Mucosa of rectum (tissue), 2 donors: ENCODE data around the gene LRRD1.
"Not testable (repeated sequence)": the region's sequence is repeated elsewhere in the genome, so short reads cannot be mapped to it uniquely, and the experiment has no call there.

ENCODE experiments used
- H3K27ac ChIP-seq, 2 donors: one replicate each; pipeline ENCODE4 v1.7.0; 2013; ENCODE audit warnings: inconsistent platforms in 2 of 2, low read depth in 2 of 2, low read length in 2 of 2
- H3K27me3 ChIP-seq, 2 donors: one replicate each; pipeline ENCODE4 v1.7.0; 2013; ENCODE audit warnings: low read length in 2 of 2; ENCODE audit not compliant: control insufficient read depth in 2 of 2, insufficient read depth in 2 of 2
- H3K36me3 ChIP-seq, 2 donors: one replicate each; pipeline ENCODE4 v1.7.0; 2013; ENCODE audit warnings: low read length in 2 of 2; ENCODE audit not compliant: control insufficient read depth in 2 of 2, insufficient read depth in 2 of 2
- H3K4me1 ChIP-seq, 2 donors: one replicate each; pipeline ENCODE4 v1.7.0; 2013; ENCODE audit warnings: low read length in 2 of 2, mild to moderate bottlenecking in 1 of 2; ENCODE audit not compliant: control insufficient read depth in 2 of 2, insufficient read depth in 2 of 2
- H3K4me3 ChIP-seq, 2 donors: one replicate each; pipeline ENCODE4 v1.7.0; 2013; ENCODE audit warnings: low read length in 2 of 2
- H3K9ac ChIP-seq, 2 donors: one replicate each; pipeline ENCODE4 v1.7.0; 2013; ENCODE audit warnings: low read length in 2 of 2, low read depth in 1 of 2, mild to moderate bottlenecking in 1 of 2
- H3K9me3 ChIP-seq, 2 donors: one replicate each; pipeline ENCODE4 v1.7.0; 2013; ENCODE audit warnings: low read length in 2 of 2; ENCODE audit not compliant: control insufficient read depth in 2 of 2
- donor health status: healthy.
- donor health status: Normal muscosa, but diverticular disease.

LRRD1 gene

DNA sequence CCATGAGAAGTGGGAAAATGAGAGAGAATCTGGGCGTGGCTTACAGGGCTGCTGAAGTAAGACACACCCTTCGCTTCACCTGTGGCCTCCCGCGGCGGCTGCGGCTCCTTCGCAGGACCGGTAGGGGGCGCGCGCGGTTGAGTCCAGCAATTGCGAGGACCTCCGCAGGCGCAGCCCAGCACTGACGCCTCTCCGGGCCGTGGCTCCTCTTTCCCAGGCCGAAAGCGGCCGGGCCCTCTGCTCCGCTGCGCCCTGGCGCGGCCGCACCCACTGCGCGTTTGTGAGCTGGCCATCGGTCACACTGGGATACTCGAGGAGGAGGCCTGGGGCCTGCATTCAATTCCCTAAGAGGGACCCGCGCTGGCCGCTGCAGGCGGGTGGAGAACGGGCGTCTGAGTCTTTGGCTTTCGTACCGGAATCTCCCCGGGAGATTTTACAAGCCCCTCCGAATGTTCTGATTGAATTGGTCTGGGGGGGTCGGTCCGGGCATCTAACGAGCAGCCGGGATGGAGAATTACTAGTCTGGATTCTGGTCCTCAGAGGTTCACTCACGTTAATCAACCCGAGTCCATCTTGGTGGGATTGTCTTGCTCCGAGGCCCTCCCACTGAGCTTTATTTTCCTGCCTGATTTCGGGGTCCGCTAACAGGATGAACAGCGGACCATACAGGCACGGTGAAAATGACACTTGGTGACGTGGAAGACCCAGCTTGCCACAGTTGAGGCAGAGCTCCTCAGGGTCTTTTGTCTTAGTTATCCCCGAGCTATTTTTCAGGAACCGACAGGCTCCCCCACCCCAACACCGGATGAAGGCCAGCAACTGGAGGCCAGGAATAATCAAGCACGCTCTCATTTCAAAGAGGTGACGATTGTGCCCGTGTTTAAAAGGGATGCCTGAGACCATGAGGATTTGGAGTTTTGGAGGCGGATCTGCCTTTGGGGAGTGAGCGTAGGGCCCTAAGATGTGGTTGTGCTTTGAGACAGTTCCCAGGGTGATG, at the start of gene LRRD1:
Gene LRRD1 (minus strand): TSS at position 215 of the 997 bp plus-strand sequence. CDS start 13,940 bp downstream, outside the sequence.
- peaks cover 0 to 5% of the 10 kb centered on the region in 2 donors for H3K4me1 ChIP-seq
- no peaks in the 10 kb centered on the region for H3K9me3 ChIP-seq
- peak within 1 kb of the TSS; percentile 41 to 60 for H3K9ac ChIP-seq
- H3K4me3 ChIP-seq = peak within 1 kb of the TSS; percentile 59 to 69
- no peaks in the 10 kb centered on the region for H3K36me3 ChIP-seq
- H3K27ac ChIP-seq = peak within 1 kb of the TSS in 1 of 2 donors; percentile 32
- H3K27me3 ChIP-seq = no peaks in the 10 kb centered on the region

DNA sequence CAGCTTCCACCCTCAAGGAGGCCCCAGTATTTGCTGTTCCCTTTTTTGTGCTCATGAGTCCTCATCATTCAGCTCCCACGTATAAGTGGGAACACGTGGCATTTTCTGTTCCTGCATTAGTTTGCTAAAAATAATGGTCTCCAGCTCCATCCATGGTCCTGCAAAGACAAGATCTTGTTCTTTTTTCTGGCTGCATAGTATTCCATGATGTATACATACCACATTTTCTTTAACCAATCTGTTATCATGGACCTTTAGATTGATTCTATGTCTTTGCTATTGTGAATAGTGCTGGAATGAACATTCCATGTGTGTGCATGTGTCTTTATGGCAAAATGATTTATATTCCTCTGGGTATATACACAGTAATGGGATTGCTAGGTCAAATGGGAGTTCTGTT, 49.8 kb upstream of the LRRD1 start:
- Histone ChIP-seq H3K36me3 (peaks cover 25 to 38% of the 10 kb centered on the region in 2 donors), H3K4me3 (no peak overlapping the region), H3K4me1 (no peaks in the 10 kb centered on the region), H3K9ac (no peak overlapping the region), H3K27ac (no peak overlapping the region), H3K9me3 (no peaks in the 10 kb centered on the region), H3K27me3 (no peaks in the 10 kb centered on the region)

DNA sequence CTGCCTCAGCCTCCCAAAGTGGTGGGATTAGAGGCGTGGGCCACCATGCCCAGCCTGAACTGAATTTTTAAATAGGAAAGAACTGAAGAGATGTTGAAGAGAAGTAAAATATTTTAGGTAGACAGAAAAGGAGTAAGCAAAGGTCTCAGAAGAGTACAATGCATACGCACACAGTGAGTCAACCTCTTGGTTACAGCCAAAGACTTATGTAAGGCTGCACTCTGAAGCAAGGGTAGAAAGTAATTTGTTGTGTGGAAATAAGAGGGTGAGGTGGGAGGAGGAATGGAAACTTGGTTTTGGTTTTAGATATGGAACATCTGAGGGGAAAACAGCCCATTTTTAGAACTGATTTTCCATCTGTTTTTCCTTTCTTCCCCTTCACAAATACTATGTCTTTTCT, 49.2 kb upstream of the LRRD1 start:
- Histone ChIP-seq H3K27me3 (no peaks in the 10 kb centered on the region), H3K9ac (no peak overlapping the region), H3K27ac (no peak overlapping the region), H3K4me1 (no peaks in the 10 kb centered on the region), H3K9me3 (no peaks in the 10 kb centered on the region), H3K36me3 (peaks cover 27 to 40% of the 10 kb centered on the region in 2 donors), H3K4me3 (no peak overlapping the region)

DNA sequence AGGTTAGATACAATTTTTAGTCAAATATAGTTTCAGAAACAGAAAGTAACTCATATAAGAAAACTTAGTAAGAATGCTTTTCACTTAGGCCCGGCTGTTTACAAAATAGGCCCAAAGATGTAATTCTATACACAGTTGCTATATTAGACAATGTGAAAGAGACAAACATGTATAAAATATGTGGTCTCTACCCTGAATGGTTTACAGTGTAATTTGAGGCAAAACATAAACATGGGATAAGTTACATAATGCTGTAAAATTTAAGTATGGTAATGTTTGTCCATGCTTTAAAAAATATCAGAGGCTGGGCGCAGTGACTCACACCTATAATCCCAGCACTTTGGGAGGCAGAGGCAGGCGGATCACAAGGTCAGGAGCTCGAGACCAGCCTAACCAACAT, 48.0 kb upstream of the LRRD1 start:
- H3K4me3 ChIP-seq = no peak overlapping the region
- peaks cover 28 to 43% of the 10 kb centered on the region in 2 donors for H3K36me3 ChIP-seq
- H3K4me1 ChIP-seq = no peaks in the 10 kb centered on the region
- H3K9ac ChIP-seq = no peak overlapping the region
- no peaks in the 10 kb centered on the region for H3K9me3 ChIP-seq
- no peak overlapping the region for H3K27ac ChIP-seq
- H3K27me3 ChIP-seq = no peaks in the 10 kb centered on the region

DNA sequence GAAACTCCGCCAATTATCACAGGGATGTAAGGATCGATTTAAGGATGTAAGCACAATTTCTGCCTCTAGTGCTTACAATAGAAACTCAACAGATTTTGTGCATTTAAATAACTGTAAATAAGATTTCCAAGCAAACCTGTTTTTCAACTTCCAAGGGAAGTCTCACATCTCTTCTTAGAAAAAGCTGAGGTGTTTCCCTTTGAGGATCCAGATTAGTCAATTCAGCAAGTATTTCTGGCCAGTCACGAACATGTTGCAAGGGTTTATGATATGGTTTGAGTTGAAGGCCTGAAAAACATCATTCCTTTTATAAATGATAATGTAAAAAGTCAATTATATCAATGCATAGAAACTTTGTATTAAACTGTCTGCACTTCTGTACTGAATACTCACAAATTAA, 42.8 kb upstream of the LRRD1 start:
- Histone ChIP-seq H3K36me3 (peaks cover 44 to 75% of the 10 kb centered on the region in 2 donors), H3K4me3 (no peak overlapping the region), H3K9me3 (no peaks in the 10 kb centered on the region)

DNA sequence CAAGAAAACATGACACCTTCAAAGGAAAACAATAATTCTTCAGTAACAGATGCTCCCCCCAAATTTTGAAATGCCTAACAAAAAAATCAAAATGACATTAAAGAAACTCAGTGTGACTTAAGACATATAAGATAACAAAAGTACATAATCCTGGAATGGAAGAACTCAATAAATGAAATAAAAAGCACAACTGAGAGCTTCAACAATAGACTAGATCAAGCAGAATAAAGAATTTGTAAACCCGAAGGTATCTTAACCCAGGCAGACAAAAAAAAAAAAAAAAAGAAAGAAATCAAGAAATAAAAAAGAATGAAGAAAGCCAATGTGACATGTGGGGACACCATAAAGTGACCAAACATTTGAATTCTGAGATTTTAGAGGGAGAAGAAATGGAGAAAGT, 27.7 kb upstream of the LRRD1 start:
- Histone ChIP-seq H3K27ac (no peak overlapping the region), H3K9ac (no peak overlapping the region), H3K36me3 (peaks cover 29 to 35% of the 10 kb centered on the region in 2 donors), H3K4me1 (no peaks in the 10 kb centered on the region), H3K9me3 (peaks cover 0 to 2% of the 10 kb centered on the region in 2 donors), H3K4me3 (no peak overlapping the region), H3K27me3 (no peaks in the 10 kb centered on the region)

More for the DNA sequence above, 42.8 kb upstream of the LRRD1 start:
- H3K9ac ChIP-seq = no peak overlapping the region
- no peaks in the 10 kb centered on the region for H3K4me1 ChIP-seq
- no peaks in the 10 kb centered on the region for H3K27me3 ChIP-seq
- no peak overlapping the region for H3K27ac ChIP-seq

DNA sequence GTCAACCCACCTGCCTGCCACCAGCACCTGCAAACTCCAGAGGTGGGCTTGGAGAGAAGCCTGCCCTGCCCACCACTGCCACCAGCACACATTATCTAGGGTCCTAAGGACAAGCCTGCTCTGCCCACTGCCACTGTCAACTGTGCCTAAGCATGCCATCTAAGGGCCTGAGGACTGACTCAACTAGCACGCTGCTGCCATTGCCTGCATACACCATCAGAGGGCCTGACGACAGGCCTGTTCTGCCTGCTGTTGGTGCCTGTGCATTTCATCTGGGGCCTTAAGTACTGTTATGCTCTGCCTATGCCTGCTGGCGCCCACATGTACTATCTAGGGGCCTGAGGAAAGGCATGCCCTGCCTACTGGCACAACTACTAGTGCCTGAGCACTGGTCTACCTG, 27.0 kb upstream of the LRRD1 start:
- Histone ChIP-seq H3K36me3 (peaks cover 25 to 33% of the 10 kb centered on the region in 2 donors), H3K9me3 (peaks cover 0 to 2% of the 10 kb centered on the region in 2 donors), H3K27me3 (no peaks in the 10 kb centered on the region), H3K27ac (no peak overlapping the region), H3K4me3 (no peak overlapping the region), H3K9ac (no peak overlapping the region), H3K4me1 (no peaks in the 10 kb centered on the region)

DNA sequence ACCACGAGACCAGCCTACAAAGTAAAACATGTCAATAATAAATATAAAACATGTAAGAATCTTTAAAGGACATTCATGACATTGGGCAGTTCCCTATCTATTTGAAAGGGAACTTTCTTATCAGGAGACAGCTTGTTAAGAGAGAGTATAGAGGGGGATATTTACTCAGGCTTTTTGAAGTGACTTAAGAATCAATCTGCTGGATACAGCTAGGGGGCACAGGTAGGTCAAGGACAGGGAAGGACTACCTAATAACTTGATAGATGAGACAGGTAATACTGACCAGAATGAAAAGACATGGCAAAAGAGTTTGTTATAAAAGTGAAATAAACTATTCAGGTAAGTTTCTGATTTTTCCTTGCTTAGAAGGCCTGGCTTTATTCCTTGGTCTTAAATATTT, 21.8 kb upstream of the LRRD1 start:
- peaks cover 13 to 30% of the 10 kb centered on the region in 2 donors for H3K36me3 ChIP-seq
- no peaks in the 10 kb centered on the region for H3K27me3 ChIP-seq
- no peak overlapping the region for H3K4me3 ChIP-seq
- no peaks in the 10 kb centered on the region for H3K4me1 ChIP-seq
- H3K9me3 ChIP-seq = no peaks in the 10 kb centered on the region
- no peak overlapping the region for H3K27ac ChIP-seq
- no peak overlapping the region for H3K9ac ChIP-seq

DNA sequence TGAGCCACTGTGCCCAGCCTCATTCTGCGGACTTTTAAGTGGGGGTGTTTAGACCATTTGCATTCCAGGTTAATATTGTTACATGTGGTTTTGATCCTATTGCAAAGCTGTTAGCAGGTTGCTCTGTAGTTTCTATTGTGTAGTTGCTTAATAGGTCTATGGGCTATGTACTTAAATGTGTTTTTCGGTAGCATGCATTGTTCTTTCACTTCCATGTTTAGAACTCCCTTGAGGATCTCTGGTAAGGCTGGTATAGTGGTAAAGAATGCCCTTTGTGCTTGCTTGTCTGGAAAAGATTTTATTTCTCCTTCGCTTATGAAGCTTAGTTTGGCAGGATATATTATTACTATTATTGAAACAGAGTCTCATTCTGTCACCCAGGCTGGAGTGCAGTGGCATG, 13.4 kb upstream of the LRRD1 start:
- Histone ChIP-seq H3K36me3 (peaks cover 0 to 4% of the 10 kb centered on the region in 2 donors), H3K4me1 (no peaks in the 10 kb centered on the region), H3K9ac (no peak overlapping the region), H3K4me3 (no peak overlapping the region), H3K27ac (no peak overlapping the region), H3K27me3 (no peaks in the 10 kb centered on the region), H3K9me3 (peaks cover 0 to 6% of the 10 kb centered on the region in 2 donors)

DNA sequence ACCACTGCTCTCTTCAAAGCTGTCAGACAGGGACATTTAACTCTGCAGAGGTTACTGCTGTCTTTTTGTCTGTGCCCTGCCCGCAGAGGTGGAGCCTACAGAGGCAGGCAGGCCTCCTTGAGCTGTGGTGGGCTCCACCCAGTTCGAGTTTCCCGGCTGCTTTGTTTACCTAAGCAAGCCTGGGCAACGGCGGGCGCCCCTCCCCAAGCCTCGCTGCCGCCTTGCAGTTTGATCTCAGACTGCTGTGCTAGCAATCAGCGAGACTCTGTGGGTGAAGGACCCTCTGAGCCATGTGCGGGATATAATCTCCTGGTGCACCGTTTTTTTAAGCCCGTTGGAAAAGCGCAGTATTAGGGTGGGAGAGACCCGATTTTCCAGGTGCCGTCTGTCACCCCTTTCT, 10.3 kb upstream of the LRRD1 start:
- not testable (repeated sequence) for H3K9me3 ChIP-seq, H3K27me3 ChIP-seq, H3K36me3 ChIP-seq, H3K4me3 ChIP-seq, H3K4me1 ChIP-seq, H3K27ac ChIP-seq, H3K9ac ChIP-seq
